ENCODE results near the gene PREPL. TPM values are rescaled to one million over a fixed set of nuclear protein-coding genes. Genes with fewer than 3 reads are reported as not detected.
A peak's percentile ranks its signal among the peaks of the same experiment; 100 is the strongest.

PREPL gene
- total and polyA plus RNA-seq, 2 donors from 2014 or later: 32.1 to 67.9 TPM

DNA sequence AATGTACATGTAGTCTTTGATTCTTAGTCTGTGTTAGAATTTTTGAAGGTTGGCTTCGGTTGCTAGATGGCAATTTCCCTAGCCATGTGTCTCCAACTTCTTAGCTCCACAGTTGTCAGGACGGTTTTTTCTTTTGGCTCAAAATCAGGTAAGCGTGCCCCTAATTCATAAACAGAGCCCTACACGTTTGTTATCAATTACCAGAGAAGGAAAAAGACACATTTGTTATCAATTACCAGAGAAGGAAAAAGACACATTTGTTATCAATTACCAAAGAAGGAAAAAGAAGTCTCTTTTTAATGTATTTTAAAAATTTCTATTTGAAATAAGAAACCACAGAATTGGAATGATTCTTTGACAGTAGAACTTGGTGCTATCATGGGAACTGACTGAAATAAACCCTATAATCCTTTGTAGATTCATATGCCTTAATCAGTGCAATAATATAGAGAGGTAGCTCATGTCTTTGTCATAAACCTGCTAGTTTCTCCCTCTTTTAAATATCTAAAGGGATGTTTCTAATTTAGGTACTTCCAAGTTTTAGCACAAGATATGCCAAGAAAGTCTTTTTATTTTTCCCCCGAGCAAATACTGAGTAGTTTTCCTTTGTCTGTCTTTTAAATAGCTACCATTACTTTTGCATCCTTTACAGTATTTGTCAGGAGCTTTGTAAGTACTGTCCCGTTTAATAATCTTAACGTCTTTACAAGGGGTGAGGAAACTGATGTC lies 36.3 kb upstream of the PREPL start:
- H3K27ac ChIP-seq (ENCODE audit: low read depth in 2 of 2, low read length in 2 of 2): no peak overlapping the region
- TF ChIP-seq, protein P1, sequence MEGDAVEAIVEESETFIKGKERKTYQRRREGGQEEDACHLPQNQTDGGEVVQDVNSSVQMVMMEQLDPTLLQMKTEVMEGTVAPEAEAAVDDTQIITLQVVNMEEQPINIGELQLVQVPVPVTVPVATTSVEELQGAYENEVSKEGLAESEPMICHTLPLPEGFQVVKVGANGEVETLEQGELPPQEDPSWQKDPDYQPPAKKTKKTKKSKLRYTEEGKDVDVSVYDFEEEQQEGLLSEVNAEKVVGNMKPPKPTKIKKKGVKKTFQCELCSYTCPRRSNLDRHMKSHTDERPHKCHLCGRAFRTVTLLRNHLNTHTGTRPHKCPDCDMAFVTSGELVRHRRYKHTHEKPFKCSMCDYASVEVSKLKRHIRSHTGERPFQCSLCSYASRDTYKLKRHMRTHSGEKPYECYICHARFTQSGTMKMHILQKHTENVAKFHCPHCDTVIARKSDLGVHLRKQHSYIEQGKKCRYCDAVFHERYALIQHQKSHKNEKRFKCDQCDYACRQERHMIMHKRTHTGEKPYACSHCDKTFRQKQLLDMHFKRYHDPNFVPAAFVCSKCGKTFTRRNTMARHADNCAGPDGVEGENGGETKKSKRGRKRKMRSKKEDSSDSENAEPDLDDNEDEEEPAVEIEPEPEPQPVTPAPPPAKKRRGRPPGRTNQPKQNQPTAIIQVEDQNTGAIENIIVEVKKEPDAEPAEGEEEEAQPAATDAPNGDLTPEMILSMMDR (IDR thresholded peaks at IDR 0.05; ENCODE audit: borderline replicate concordance, extremely low read depth, insufficient read depth): no peak

DNA sequence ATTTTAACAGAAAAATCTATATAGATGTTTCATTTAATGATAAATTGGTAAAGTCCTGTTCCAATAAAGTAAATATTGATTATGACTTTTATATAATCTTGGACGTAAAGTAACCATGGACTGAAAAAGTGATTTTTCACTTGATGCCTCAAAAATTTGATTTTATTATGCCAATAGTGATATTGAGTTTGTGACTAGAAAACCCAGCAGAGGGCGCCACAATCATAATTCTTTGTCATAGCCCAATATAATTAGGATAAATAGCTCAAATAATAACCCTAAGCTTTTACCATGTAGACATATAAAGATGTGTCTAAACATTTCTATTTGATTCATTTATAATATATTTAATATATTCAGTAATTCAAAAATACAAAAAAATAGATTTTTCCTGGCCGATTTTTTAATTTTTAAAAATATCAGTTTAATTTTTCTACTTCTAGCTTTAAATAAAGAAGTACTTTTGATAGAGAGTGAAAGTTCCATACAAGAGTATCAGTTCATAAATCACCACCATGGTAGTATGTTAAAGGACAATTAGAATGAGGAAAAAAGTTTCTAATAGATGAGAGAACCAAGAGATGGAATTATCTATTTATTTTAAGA lies 31.1 kb upstream of the PREPL start:
- TF ChIP-seq, protein P1 (IDR thresholded peaks at IDR 0.05; ENCODE audit: borderline replicate concordance, extremely low read depth, insufficient read depth): peak; percentile 39
- Histone ChIP-seq H3K36me3 (ENCODE audit: control insufficient read depth in 2 of 3, insufficient read depth in 3 of 3, low read length in 3 of 3) (no peaks in the 10 kb centered on the region), H3K27ac (ENCODE audit: low read depth in 2 of 2, low read length in 2 of 2) (no peak overlapping the region), H3K27me3 (ENCODE audit: control insufficient read depth, insufficient read depth, low read length) (no peaks in the 10 kb centered on the region), H3K4me1 (ENCODE audit: control insufficient read depth in 2 of 3, insufficient read depth in 2 of 3, low read depth in 1 of 3, low read length in 3 of 3) (no peaks in the 10 kb centered on the region), H3K4me3 (ENCODE audit: low read length in 3 of 3) (no peak overlapping the region), H3K9me3 (ENCODE audit: control insufficient read depth in 2 of 3, insufficient read depth in 1 of 3, low read length in 3 of 3) (no peaks in the 10 kb centered on the region), H3K9ac (ENCODE audit: low read length in 3 of 3) (no peak overlapping the region)
- DNase-seq: peak in 3 of 5 donors; percentile 11 to 60 (median 23)
- intact Hi-C loops (cut with DNase I): loop anchor here (10.0 kb wide), 1 partner anchor 562 kb away; no protein-coding TSS in a partner anchor
- FAIRE-seq: peak; percentile 87

More for the DNA sequence above, 36.3 kb upstream of the PREPL start:
- Histone ChIP-seq H3K27me3 (ENCODE audit: control insufficient read depth, insufficient read depth, low read length) (no peaks in the 10 kb centered on the region), H3K36me3 (ENCODE audit: control insufficient read depth in 2 of 3, insufficient read depth in 3 of 3, low read length in 3 of 3) (no peaks in the 10 kb centered on the region), H3K4me3 (ENCODE audit: low read length in 3 of 3) (no peak overlapping the region), H3K9ac (ENCODE audit: low read length in 3 of 3) (no peak overlapping the region), H3K4me1 (ENCODE audit: control insufficient read depth in 2 of 3, insufficient read depth in 2 of 3, low read depth in 1 of 3, low read length in 3 of 3) (no peaks in the 10 kb centered on the region), H3K9me3 (ENCODE audit: control insufficient read depth in 2 of 3, insufficient read depth in 1 of 3, low read length in 3 of 3) (no peaks in the 10 kb centered on the region)
- FAIRE-seq (no peak), DNase-seq (no peak)
- intact Hi-C loops (cut with DNase I): loop anchor here (10.0 kb wide), 1 partner anchor 557 kb away; no protein-coding TSS in a partner anchor

DNA sequence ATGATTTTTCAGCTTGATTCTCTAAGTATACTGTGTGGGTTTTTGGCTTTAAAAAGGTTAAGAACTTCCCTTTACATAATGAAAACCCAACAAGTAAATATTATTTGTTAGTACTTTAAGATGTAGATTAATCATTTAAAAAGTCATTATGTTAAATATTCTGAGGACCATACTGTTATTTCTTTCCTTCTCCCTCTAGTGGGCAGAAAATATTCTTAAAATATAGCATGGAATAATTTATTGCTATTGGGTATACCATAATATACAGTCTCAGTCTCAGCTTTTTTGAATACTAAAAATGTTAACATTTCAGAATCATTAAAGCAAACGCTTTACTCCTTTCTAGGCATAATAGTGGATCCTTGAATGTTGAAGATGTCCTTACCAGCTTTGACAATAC lies 28.6 kb upstream of the PREPL start:
- Histone ChIP-seq H3K4me3 (ENCODE audit: low read length in 3 of 3) (no peak overlapping the region), H3K4me1 (ENCODE audit: control insufficient read depth in 2 of 3, insufficient read depth in 2 of 3, low read depth in 1 of 3, low read length in 3 of 3) (no peaks in the 10 kb centered on the region), H3K9ac (ENCODE audit: low read length in 3 of 3) (no peak overlapping the region), H3K27me3 (ENCODE audit: control insufficient read depth, insufficient read depth, low read length) (no peaks in the 10 kb centered on the region), H3K9me3 (ENCODE audit: control insufficient read depth in 2 of 3, insufficient read depth in 1 of 3, low read length in 3 of 3) (no peaks in the 10 kb centered on the region), H3K36me3 (ENCODE audit: control insufficient read depth in 2 of 3, insufficient read depth in 3 of 3, low read length in 3 of 3) (no peaks in the 10 kb centered on the region), H3K27ac (ENCODE audit: low read depth in 2 of 2, low read length in 2 of 2) (no peak overlapping the region)
- TF ChIP-seq, protein P1 (IDR thresholded peaks at IDR 0.05; ENCODE audit: borderline replicate concordance, extremely low read depth, insufficient read depth): no peak
- intact Hi-C loops (cut with DNase I): loop anchor here (10.0 kb wide), 1 partner anchor 565 kb away; no protein-coding TSS in a partner anchor
- FAIRE-seq: no peak
- no peak for DNase-seq

All from kidney (tissue), 14 donors.